PC-3 (cell line): ENCODE results near the gene ADAMTS13. TPM values are rescaled to one million over a fixed set of nuclear protein-coding genes. Genes with fewer than 3 reads are reported as not detected.

Experiments
- ATAC-seq: fragments of 200-7000 bp; cut with Tn5 transposase; 2 replicates; pipeline ENCODE4 v1.9.1; 2020; ENCODE audit warnings: mild to moderate bottlenecking, moderate library complexity
- BruUV-seq: library from RNA; stranded (reverse); fragments of 400-500 nt; replicated peaks from 2 replicates; lab custom pipeline; 2021; lab: Mats Ljungman, UMichigan
- CTCF ChIA-PET: fragments of 300-600 bp; sonication (Branson Sonifier 250); formaldehyde crosslinking; loops from one replicate; lab custom pipeline; 2022; ENCODE audit warnings: antibody characterized with exemption; lab: Charles Lee
- POLR2A ChIA-PET: fragments of 300-600 bp; sonication (Branson Sonifier 250); formaldehyde crosslinking; loops from one replicate; lab custom pipeline; 2022; ENCODE audit warnings: antibody characterized with exemption; ENCODE audit not compliant: unreplicated experiment; lab: Charles Lee
- DNase-seq: peaks from one replicate; pipeline ENCODE4 v3.0.0-alpha.2; 2015
- H2AFZ ChIP-seq: fragments of 300-600 bp; sonication (generic); 2 replicates; pipeline ENCODE4 v1.6.0; 2016; ENCODE audit warnings: antibody characterized with exemption, low read length
- H3F3A ChIP-seq: fragments of 300-600 bp; sonication (generic); one replicate; pipeline ENCODE4 v1.6.0; 2017; ENCODE audit warnings: antibody characterized with exemption, low read length, control low read depth, mild to moderate bottlenecking; ENCODE audit not compliant: unreplicated experiment
- H3K27ac ChIP-seq: fragments of 300-600 bp; sonication (generic); 2 replicates; pipeline ENCODE4 v1.5.1; 2016; ENCODE audit warnings: mild to moderate bottlenecking, low read length
- H3K27me3 ChIP-seq: fragments of 300-600 bp; sonication (generic); 2 replicates; pipeline ENCODE4 v1.6.1; 2016; ENCODE audit warnings: low read length, mixed read lengths
- H3K36me3 ChIP-seq: fragments of 300-600 bp; sonication (generic); 2 replicates; pipeline ENCODE4 v1.6.1; 2016; ENCODE audit warnings: low read depth, mixed run types, low read length, mixed read lengths
- H3K4me1 ChIP-seq: fragments of 300-600 bp; sonication (generic); 2 replicates; pipeline ENCODE4 v1.5.1; 2016; ENCODE audit warnings: low read length; ENCODE audit not compliant: insufficient read depth
- H3K4me2 ChIP-seq: fragments of 300-600 bp; sonication (generic); 2 replicates; pipeline ENCODE4 v1.6.0; 2016; ENCODE audit warnings: low read length
- H3K4me3 ChIP-seq: fragments of 300-600 bp; sonication (generic); 2 replicates; pipeline ENCODE4 v1.5.1; 2016; ENCODE audit warnings: mild to moderate bottlenecking, low read length, mixed read lengths
- H3K79me2 ChIP-seq: fragments of 300-600 bp; sonication (generic); 2 replicates; pipeline ENCODE4 v1.6.1; 2017; ENCODE audit warnings: low read length, mixed read lengths
- H3K9ac ChIP-seq: fragments of 300-600 bp; sonication (generic); 2 replicates; pipeline ENCODE4 v1.6.0; 2016; ENCODE audit warnings: mild to moderate bottlenecking, low read length
- H3K9me2 ChIP-seq: fragments of 300-600 bp; sonication (generic); replicated peaks from 2 replicates; pipeline ENCODE4 v1.6.1; 2016; ENCODE audit warnings: mixed run types, low read length, mixed read lengths
- H3K9me3 ChIP-seq: fragments of 300-600 bp; sonication (generic); 2 replicates; pipeline ENCODE4 v1.6.1; 2016; ENCODE audit warnings: low read length, mixed read lengths
- H4K20me1 ChIP-seq: fragments of 300-600 bp; sonication (generic); 2 replicates; pipeline ENCODE4 v1.6.1; 2016; ENCODE audit warnings: low read length, mixed read lengths
- CTCF ChIP-seq: fragments of 300-600 bp; sonication (generic); conservative IDR thresholded peaks from 2 replicates; pipeline ENCODE4 v1.5.1; 2017; ENCODE audit warnings: antibody characterized with exemption, low read depth, mild to moderate bottlenecking, low read length
- EZH2 ChIP-seq: fragments of 300-600 bp; sonication (generic); IDR thresholded peaks from one replicate; pipeline ENCODE4 v1.6.1; 2017; ENCODE audit warnings: antibody characterized with exemption, mild to moderate bottlenecking, low read length; ENCODE audit not compliant: unreplicated experiment
- EZH2phosphoT487 ChIP-seq: fragments of 300-600 bp; sonication (generic); IDR thresholded peaks from 2 replicates; pipeline ENCODE4 v1.6.1; 2018; ENCODE audit warnings: mild to moderate bottlenecking, antibody characterized with exemption, low read length, borderline replicate concordance
- intact Hi-C: fragments of 100-400 bp; cut with micrococcal nuclease; formaldehyde crosslinking; loops from 2 replicates; pipeline ENCODE4 v1.9.0; 2023
- total RNA-seq: library from RNA; depleted of rRNA; stranded (reverse); fragments of >200 nt; gene quantifications from 2 replicates; pipeline ENCODE4 v1.2.3, GENCODE V29; 2014

ADAMTS13 gene
- total RNA-seq, 1 experiment from 2014 or later = 0.95 TPM

DNA sequence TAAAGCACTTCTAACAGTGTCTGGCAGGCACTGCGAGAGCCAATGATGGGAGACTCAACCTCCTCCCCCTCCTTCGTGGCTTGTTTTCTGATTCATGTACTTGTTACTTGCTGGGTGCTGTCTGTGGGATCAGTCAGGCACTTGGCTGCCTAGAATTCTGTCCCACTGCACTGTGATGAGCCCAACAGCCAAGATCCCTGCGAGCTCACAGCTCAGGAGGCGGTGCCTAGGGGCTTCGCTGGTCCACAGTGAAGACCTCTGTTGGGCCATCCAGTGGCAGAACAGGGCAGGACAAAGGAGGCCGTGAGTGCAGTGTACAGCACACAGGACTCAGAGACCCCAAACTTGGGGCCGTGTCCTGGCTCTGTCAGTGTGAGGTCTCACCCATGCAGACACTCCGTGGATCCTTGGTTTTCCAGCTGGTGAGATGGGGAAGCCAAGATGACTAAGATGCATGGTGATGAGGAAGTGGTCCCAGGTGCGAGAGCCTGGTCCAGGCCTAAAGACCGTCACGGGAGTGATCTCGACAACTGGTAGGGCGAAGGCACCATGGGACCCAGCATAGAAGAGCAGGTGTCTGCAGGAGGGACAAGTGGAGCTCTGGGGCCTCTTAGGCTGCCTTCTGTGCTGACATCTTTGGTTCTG, 83.1 kb downstream of the ADAMTS13 start:
- ChIA-PET CTCF (no interaction called here), POLR2A (no interaction called here)
- BruUV-seq = no TSS peak
- H3K36me3 ChIP-seq = no peaks in the 10 kb centered on the region
- H3K9me3 ChIP-seq = 0 out of 2 replicates have a peak, but pooled peaks cover 6% of the 10 kb centered on the region
- no peaks in the 10 kb centered on the region for H3K79me2 ChIP-seq
- H3K4me3 ChIP-seq = no peak overlapping the region
- H3K9me2 ChIP-seq = no peaks in the 10 kb centered on the region
- DNase-seq (no peak), ATAC-seq (no peak)
- H4K20me1 ChIP-seq = no peaks in the 10 kb centered on the region
- no peaks in the 10 kb centered on the region for H3F3A ChIP-seq
- H3K9ac ChIP-seq = no peak overlapping the region
- intact Hi-C loops = no loop called here
- TF ChIP-seq CTCF (no peak), EZH2phosphoT487 (no peak), EZH2 (no peak)
- no peak overlapping the region for H3K4me2 ChIP-seq
- no peaks in the 10 kb centered on the region for H3K27me3 ChIP-seq
- H3K4me1 ChIP-seq = peaks cover 22% of the 10 kb centered on the region
- no peak overlapping the region for H3K27ac ChIP-seq
- H2AFZ ChIP-seq = no peak overlapping the region

DNA sequence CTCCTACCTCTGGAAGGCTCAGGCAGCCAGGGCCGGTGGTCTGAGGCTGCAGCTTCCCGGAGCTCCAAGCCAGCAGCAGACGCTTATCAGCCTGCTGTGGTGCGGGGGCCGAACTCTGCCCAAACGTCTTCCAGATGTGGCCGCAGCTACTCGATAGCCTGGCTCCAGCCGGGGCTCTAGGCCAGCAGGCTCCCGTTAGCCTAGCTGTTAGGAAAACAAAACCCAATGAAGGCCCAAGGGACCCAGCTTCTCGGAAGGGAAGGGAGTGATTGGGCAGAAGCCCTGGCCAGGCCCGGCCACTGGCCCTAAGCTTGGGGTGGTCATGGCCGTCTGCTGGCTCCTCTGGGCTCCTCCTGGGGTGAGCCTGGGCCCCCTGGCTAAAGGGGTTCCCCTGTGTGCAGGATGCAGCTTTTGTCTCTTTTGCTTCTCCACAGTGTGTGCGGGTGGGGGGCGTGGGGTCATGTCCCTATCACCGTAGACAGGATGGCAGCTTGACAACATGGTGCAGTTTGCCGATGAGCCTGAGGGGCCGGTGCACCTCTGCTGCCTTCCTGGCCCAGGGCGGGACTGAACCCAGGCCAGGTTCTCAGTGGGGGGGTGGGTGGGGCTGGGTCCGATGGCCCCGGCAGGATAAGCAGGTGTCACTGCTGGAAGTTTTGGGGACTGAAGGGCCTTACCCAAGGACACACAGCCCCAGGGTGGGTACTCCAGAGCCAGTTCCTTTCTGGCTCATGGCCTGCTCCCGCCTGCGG, 83.9 kb downstream of the ADAMTS13 start:
- TF ChIP-seq EZH2 (no peak), EZH2phosphoT487 (no peak), CTCF (no peak)
- intact Hi-C loops = no loop called here
- Histone ChIP-seq H3F3A (no peaks in the 10 kb centered on the region), H3K27me3 (no peaks in the 10 kb centered on the region), H4K20me1 (no peaks in the 10 kb centered on the region), H3K36me3 (no peaks in the 10 kb centered on the region), H3K4me1 (peaks cover 22% of the 10 kb centered on the region), H3K4me2 (no peak overlapping the region), H3K79me2 (no peaks in the 10 kb centered on the region), H3K9me3 (0 out of 2 replicates have a peak, but pooled peaks cover 6% of the 10 kb centered on the region), H3K9ac (no peak overlapping the region), H3K4me3 (no peak overlapping the region), H3K9me2 (no peaks in the 10 kb centered on the region), H2AFZ (no peak overlapping the region), H3K27ac (no peak overlapping the region)
- ChIA-PET CTCF (no interaction called here), POLR2A (interaction anchor here (0.6 kb wide), 1 partner anchor 67 kb away, joined by 4 read pairs; no protein-coding TSS in a partner anchor)
- no TSS peak for BruUV-seq
- ATAC-seq = no peak
- no peak for DNase-seq
